ENCODE measurements around the gene MYBPC2. TPM values are rescaled to one million over a fixed set of nuclear protein-coding genes. Genes with fewer than 3 reads are reported as not detected.

Gene MYBPC2
- polyA plus RNA-seq, 1 experiment: not detected

- Histone ChIP-seq H3K36me3 (ENCODE audit: control insufficient read depth, insufficient read depth, low read length) (peaks cover 3% of the 10 kb centered on the region), H3K27me3 (ENCODE audit: control insufficient read depth, insufficient read depth, low read length) (peaks cover 23% of the 10 kb centered on the region), H3K4me3 (ENCODE audit: low read depth, low read length) (no peak overlapping the region)
- ChIA-PET CTCF (interaction anchor here (0.6 kb wide), 1 partner anchor 251 kb away, joined by 3 read pairs; no protein-coding TSS in a partner anchor), POLR2A (no interaction called here)
- DNase-seq (ENCODE audit: low read depth): no peak
- TF ChIP-seq CTCF (IDR thresholded peaks at IDR 0.05; ENCODE audit: insufficient read depth, low read depth, low read length): no peak
Measured at GRCh38 chr19:50489461-50490011, 56.8 kb downstream of the MYBPC2 start.

- H3K36me3 ChIP-seq (ENCODE audit: control insufficient read depth, insufficient read depth, low read length): peaks cover under 1% of the 10 kb centered on the region; the same call in 1 of the 2 replicates
- no peak overlapping the region for H3K4me3 ChIP-seq (ENCODE audit: low read depth, low read length)
- H3K27me3 ChIP-seq (ENCODE audit: control insufficient read depth, insufficient read depth, low read length): peaks cover 23% of the 10 kb centered on the region
- no peak for TF ChIP-seq CTCF (IDR thresholded peaks at IDR 0.05; ENCODE audit: insufficient read depth, low read depth, low read length)
- DNase-seq (ENCODE audit: low read depth): no peak
- CTCF ChIA-PET: no interaction called here
- POLR2A ChIA-PET: no interaction called here
Measured at GRCh38 chr19:50490411-50490811, 57.7 kb downstream of the MYBPC2 start.

GRCh38 chr19:50490991-50491472 is 58.3 kb downstream of the MYBPC2 start:
- POLR2A ChIA-PET: no interaction called here
- Histone ChIP-seq H3K4me3 (ENCODE audit: low read depth, low read length) (no peak overlapping the region), H3K27me3 (ENCODE audit: control insufficient read depth, insufficient read depth, low read length) (peaks cover 23% of the 10 kb centered on the region), H3K36me3 (ENCODE audit: control insufficient read depth, insufficient read depth, low read length) (no peaks in the 10 kb centered on the region)
- DNase-seq (ENCODE audit: low read depth): no peak
- CTCF ChIA-PET: no interaction called here
- TF ChIP-seq CTCF (IDR thresholded peaks at IDR 0.05; ENCODE audit: insufficient read depth, low read depth, low read length): no peak

GRCh38 chr19:50492303-50493052 is 59.8 kb downstream of the MYBPC2 start:
- no peaks in the 10 kb centered on the region for H3K36me3 ChIP-seq (ENCODE audit: control insufficient read depth, insufficient read depth, low read length)
- CTCF ChIA-PET: no interaction called here
- POLR2A ChIA-PET: no interaction called here
- TF ChIP-seq CTCF (IDR thresholded peaks at IDR 0.05; ENCODE audit: insufficient read depth, low read depth, low read length): no peak
- DNase-seq (ENCODE audit: low read depth): no peak
- H3K27me3 ChIP-seq (ENCODE audit: control insufficient read depth, insufficient read depth, low read length): peaks cover 19% of the 10 kb centered on the region
- no peak overlapping the region for H3K4me3 ChIP-seq (ENCODE audit: low read depth, low read length)

GRCh38 chr19:50493171-50493570 is 60.5 kb downstream of the MYBPC2 start:
- Histone ChIP-seq H3K36me3 (ENCODE audit: control insufficient read depth, insufficient read depth, low read length) (no peaks in the 10 kb centered on the region), H3K4me3 (ENCODE audit: low read depth, low read length) (no peak overlapping the region), H3K27me3 (ENCODE audit: control insufficient read depth, insufficient read depth, low read length) (peaks cover 18% of the 10 kb centered on the region)
- CTCF ChIA-PET: no interaction called here
- POLR2A ChIA-PET: no interaction called here
- TF ChIP-seq CTCF (IDR thresholded peaks at IDR 0.05; ENCODE audit: insufficient read depth, low read depth, low read length): no peak
- DNase-seq (ENCODE audit: low read depth): no peak
